Breast epithelium (tissue), 4 donors: ENCODE results near the gene PABPC4L. TPM values are rescaled to one million over a fixed set of nuclear protein-coding genes. Genes with fewer than 3 reads are reported as not detected.
A peak's percentile ranks its signal among the peaks of the same experiment; 100 is the strongest.

ENCODE experiments used
- DNase-seq, 2 donors: peaks; one replicate each; pipeline ENCODE4 v3.0.0-alpha.2; 2019; ENCODE audit warnings: low spot score in 2 of 2
- H3K27ac ChIP-seq, 2 donors: fragments of 200-600 bp; sonication (generic) in 1 of 2; one replicate each; pipeline ENCODE4 v1.5.1; 2016 to 2019; ENCODE audit warnings: mild to moderate bottlenecking in 1 of 2
- H3K27me3 ChIP-seq, 2 donors: fragments of 200-600 bp; sonication (generic) in 1 of 2; one replicate each; pipeline versions ENCODE4 v1.5.1 to v1.6.0; 2017 to 2019; ENCODE audit warnings: control low read depth in 1 of 2, mild to moderate bottlenecking in 1 of 2
- H3K36me3 ChIP-seq: fragments of 200-600 bp; one replicate; pipeline ENCODE4 v1.5.1; 2019
- H3K4me1 ChIP-seq, 2 donors: fragments of 200-600 bp; sonication (generic); one replicate each; pipeline ENCODE4 v1.5.1; 2016 to 2019; ENCODE audit warnings: control low read depth in 1 of 2
- H3K4me3 ChIP-seq, 3 donors: fragments of 200-600 bp; sonication (generic); 1 replicate in 2 of 3; 2 replicates in 1 of 3; pipeline ENCODE4 v1.5.1; 2016 to 2019; ENCODE audit warnings: mild to moderate bottlenecking in 3 of 3, moderate library complexity in 2 of 3
- H3K9me3 ChIP-seq, 2 donors: fragments of 200-600 bp; sonication (generic) in 1 of 2; one replicate each; pipeline ENCODE4 v1.5.1; 2016 to 2019; ENCODE audit warnings: control low read depth in 1 of 2
- POLR2A ChIP-seq: fragments of 450-650 bp; IDR thresholded peaks from one replicate; pipeline ENCODE4 v1.6.1; 2016; ENCODE audit warnings: antibody characterized with exemption, mild to moderate bottlenecking, moderate library complexity
- POLR2AphosphoS5 ChIP-seq, 3 donors: sonication (generic); formaldehyde crosslinking; IDR thresholded peaks; one replicate each; pipeline ENCODE4 v1.6.1; 2017; ENCODE audit warnings: antibody characterized with exemption in 3 of 3
- intact Hi-C: fragments of 100-400 bp; cut with DNase I; formaldehyde crosslinking; loops from one replicate; pipeline ENCODE4 v1.15.1; 2023; ENCODE audit warnings: low total_unique reads
- total RNA-seq, 3 donors: library from RNA; depleted of rRNA; stranded (reverse); fragments of >200 nt; gene quantifications; one replicate each; pipeline ENCODE4 v1.1.0, GENCODE V29; 2016
- TF ChIP-seq, protein P1 (sequence below), 3 donors: fragments of 450-650 bp; IDR thresholded peaks; one replicate each; pipeline ENCODE4 v1.5.1; 2016 to 2017; ENCODE audit warnings: antibody characterized with exemption in 3 of 3, mild to moderate bottlenecking in 3 of 3, moderate library complexity in 3 of 3

PABPC4L gene
- 1 to 10 TPM in 1 of 3 donors, under 1 TPM in 2; 0.96 to 1.2 (median 0.98) TPM for total RNA-seq

DNA sequence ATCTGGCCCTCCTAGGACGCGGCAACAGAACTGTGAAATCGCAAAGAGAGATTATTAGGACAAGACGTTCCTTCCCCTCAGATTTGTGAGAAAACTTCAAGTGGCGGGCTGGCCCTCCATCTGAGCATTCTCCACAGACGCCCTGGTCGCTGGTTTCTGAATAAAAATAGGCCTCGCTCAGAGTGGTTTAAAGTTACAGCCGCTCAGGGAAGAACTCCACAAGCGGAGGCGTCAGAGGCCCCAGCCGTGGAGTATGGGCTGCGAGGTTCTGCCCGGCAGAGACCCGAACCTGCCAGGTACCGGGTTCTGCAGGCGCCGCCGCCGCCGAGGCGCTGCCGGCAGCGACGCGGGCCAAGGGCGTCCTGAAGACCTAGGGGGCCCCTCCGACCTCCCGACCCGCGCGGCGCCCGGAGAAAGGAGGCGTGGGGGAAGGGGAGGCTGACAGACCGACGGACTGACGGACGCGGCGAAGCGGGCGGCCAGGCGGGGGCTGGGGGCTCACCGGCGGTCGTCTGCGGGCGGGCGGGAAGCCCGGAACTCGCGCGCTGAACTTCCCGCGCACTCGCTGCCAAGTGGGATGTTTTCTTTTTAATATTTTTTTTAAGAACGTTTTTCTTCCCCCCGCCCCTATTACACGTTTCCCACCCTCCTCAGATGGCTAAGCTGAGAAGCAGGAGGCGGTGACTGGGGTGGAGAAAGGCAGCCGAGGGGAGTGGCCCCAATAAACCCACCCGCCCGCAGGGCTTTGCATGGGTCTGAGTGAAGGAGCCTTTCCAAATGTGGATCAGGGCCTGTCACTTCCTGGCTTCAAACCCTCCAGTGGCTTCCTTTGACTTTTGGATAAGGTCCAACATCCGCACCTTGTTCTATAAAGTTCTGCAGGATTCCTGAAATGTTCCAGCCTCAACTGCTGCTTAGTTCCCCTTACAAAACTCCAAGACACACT, at the start of gene PABPC4L:
TSS of gene PABPC4L (minus strand) at position 574 of the 946 bp plus-strand sequence. CDS start 770 bp downstream, outside the sequence.
- no peak for TF ChIP-seq POLR2A
- TF ChIP-seq POLR2AphosphoS5 (IDR thresholded peaks at IDR 0.05) = no peak
- TF ChIP-seq, protein P1, sequence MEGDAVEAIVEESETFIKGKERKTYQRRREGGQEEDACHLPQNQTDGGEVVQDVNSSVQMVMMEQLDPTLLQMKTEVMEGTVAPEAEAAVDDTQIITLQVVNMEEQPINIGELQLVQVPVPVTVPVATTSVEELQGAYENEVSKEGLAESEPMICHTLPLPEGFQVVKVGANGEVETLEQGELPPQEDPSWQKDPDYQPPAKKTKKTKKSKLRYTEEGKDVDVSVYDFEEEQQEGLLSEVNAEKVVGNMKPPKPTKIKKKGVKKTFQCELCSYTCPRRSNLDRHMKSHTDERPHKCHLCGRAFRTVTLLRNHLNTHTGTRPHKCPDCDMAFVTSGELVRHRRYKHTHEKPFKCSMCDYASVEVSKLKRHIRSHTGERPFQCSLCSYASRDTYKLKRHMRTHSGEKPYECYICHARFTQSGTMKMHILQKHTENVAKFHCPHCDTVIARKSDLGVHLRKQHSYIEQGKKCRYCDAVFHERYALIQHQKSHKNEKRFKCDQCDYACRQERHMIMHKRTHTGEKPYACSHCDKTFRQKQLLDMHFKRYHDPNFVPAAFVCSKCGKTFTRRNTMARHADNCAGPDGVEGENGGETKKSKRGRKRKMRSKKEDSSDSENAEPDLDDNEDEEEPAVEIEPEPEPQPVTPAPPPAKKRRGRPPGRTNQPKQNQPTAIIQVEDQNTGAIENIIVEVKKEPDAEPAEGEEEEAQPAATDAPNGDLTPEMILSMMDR (IDR thresholded peaks at IDR 0.05) = no peak
- Histone ChIP-seq H3K27ac (peak within 1 kb of the TSS; percentile 68 to 72), H3K27me3 (no peaks in the 10 kb centered on the region), H3K4me1 (peaks cover 0 to 8% of the 10 kb centered on the region in 2 donors), H3K9me3 (no peaks in the 10 kb centered on the region), H3K36me3 (no peaks in the 10 kb centered on the region), H3K4me3 (peak within 1 kb of the TSS; percentile 57 to 79 (median 62))
- intact Hi-C loops = loop anchor here (10.0 kb wide), 1 partner anchor 697 kb away; no protein-coding TSS in a partner anchor
- DNase-seq = no peak

DNA sequence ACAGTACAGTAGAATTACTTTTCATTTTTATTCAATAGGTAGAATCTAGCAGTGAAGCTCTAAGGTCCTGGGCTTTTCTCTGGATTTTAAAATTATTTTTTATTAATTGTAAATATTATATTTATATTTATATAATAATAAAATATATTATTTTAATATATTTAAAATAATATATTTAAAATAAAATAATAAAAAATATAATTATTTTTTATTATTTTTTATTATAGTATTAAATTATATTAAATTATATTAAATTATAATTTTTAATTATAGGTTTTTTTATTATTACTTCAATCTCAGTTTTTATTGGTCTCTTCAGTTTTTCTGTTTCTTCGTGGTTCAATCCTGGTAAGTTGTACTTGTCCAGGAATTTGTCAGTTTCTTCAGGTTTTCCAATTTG, 49.7 kb upstream of the PABPC4L start:
- no peaks in the 10 kb centered on the region for H3K4me1 ChIP-seq
- intact Hi-C loops = no loop called here
- no peak overlapping the region for H3K4me3 ChIP-seq
- TF ChIP-seq, protein P1 (IDR thresholded peaks at IDR 0.05) = no peak
- TF ChIP-seq POLR2AphosphoS5 (IDR thresholded peaks at IDR 0.05) = no peak
- TF ChIP-seq POLR2A = no peak
- DNase-seq = no peak
- H3K9me3 ChIP-seq = no peaks in the 10 kb centered on the region
- H3K27ac ChIP-seq = no peak overlapping the region
- no peaks in the 10 kb centered on the region for H3K27me3 ChIP-seq
- no peaks in the 10 kb centered on the region for H3K36me3 ChIP-seq

DNA sequence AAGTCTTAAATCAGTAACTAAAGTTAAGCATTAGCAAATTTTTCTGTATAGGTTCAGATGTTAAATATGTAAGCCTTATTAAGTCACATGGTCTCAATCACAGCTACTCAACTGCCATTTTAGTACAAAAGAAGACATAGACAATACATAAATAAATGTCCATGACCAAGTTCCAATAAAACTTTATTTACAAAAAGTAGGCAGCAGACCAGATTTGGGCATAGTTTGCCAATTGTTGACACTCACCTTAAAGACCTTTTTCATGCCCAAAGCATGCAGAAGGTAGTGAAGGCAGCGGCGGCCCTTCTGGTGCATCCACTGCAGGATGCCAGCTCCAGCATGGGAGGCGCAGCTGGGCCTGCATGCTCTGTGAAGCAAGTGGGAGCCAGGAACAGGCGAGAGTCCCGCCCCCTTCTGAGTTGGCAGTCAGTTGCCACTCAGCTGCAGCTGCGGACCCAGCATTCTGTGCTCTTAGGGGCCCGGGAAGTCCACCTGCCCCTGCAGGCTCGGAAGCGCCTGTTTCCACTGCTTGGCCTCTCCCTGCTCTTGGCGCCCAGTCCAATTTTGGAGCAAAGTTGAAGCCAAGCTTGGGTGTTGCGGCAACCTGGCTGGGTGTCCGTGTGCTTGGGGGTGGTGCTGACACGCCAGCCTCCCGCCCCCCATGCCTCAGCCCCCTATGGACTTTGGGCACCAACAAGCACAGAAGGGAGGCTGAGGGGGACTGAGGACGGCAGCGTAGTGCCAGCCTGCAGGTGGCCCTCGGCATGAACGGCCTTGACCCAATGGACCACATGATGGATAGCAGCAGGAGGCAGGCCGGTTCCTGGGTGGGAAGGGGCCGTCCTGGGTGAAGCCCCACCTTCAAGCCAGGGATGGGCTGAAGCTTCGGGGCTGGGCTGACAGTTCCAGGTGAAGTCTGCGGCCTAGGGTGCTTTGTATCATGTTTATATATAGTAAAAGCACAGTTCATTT, 42.4 kb upstream of the PABPC4L start:
- Histone ChIP-seq H3K4me3 (no peak overlapping the region), H3K27me3 (no peaks in the 10 kb centered on the region), H3K9me3 (peaks cover 0 to 8% of the 10 kb centered on the region in 2 donors), H3K27ac (no peak overlapping the region), H3K36me3 (no peaks in the 10 kb centered on the region), H3K4me1 (no peaks in the 10 kb centered on the region)
- no peak for DNase-seq
- intact Hi-C loops = no loop called here
- TF ChIP-seq POLR2AphosphoS5 (IDR thresholded peaks at IDR 0.05) = no peak
- no peak for TF ChIP-seq POLR2A
- TF ChIP-seq, protein P1 (IDR thresholded peaks at IDR 0.05) = no peak

DNA sequence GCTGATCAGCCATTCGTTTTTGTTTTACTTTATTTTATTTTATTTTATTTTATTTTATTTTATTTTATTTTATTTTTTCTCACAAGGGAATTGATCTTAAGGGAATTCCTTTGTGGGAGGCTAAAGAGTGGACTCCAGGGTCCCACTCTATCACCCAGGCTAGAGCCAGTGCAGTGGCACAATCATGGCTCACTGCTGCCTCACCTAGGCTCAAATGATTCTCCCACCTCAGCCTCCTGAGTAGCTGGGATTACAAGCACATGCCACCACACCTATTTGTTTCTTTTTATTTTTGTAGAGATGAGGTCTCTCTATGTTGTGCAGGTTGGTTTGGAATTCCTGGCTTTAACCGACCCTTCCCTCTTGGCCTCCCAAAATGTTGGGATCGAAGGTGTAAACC, 17.5 kb upstream of the PABPC4L start:
- no peak for TF ChIP-seq POLR2A
- TF ChIP-seq, protein P1 (IDR thresholded peaks at IDR 0.05) = no peak
- TF ChIP-seq POLR2AphosphoS5 (IDR thresholded peaks at IDR 0.05) = no peak
- Histone ChIP-seq H3K9me3 (no peaks in the 10 kb centered on the region), H3K36me3 (no peaks in the 10 kb centered on the region), H3K27me3 (no peaks in the 10 kb centered on the region), H3K27ac (no peak overlapping the region), H3K4me3 (no peak overlapping the region), H3K4me1 (no peaks in the 10 kb centered on the region)
- no peak for DNase-seq
- intact Hi-C loops = no loop called here
